ENCODE measurements around the gene ATOSB. TPM values are rescaled to one million over a fixed set of nuclear protein-coding genes. Genes with fewer than 3 reads are reported as not detected.

Gene ATOSB
- total and polyA plus RNA-seq, 4 donors, result 2.8 to 29.8 (median 5.6) TPM

GRCh38 chr9:35085078-35085477, 30.6 kb downstream of the ATOSB start:
- no peak overlapping the region for H3K4me3 ChIP-seq (ENCODE audit: low read depth in 1 of 3, low read length in 3 of 3)
- no peak for DNase-seq (ENCODE audit: low spot score)
- 84% methylated on average over 2 of the region's 2 CpGs for WGBS
- H3K4me1 ChIP-seq (ENCODE audit: control insufficient read depth in 4 of 4, insufficient read depth in 4 of 4, low read length in 3 of 4), result peaks cover 0 to 5% (median 3%) of the 10 kb centered on the region in 4 donors
- no peaks in the 10 kb centered on the region for H3K27me3 ChIP-seq (ENCODE audit: control insufficient read depth in 4 of 4, insufficient read depth in 4 of 4, low read length in 3 of 4)
- TF ChIP-seq FOXA2 (IDR thresholded peaks at IDR 0.05) (no peak), REST (IDR thresholded peaks at IDR 0.05) (no peak), HNF4A (conservative IDR thresholded peaks at IDR 0.05) (no peak), ZBTB33 (IDR thresholded peaks at IDR 0.05) (no peak), GABPA (IDR thresholded peaks at IDR 0.05 in 1 of 2, conservative IDR thresholded peaks at IDR 0.05 in 1 of 2) (no peak), RAD21 (IDR thresholded peaks at IDR 0.05) (no peak), FOXA1 (IDR thresholded peaks at IDR 0.05) (no peak), NR2F2 (IDR thresholded peaks at IDR 0.05) (no peak), EGR1 (IDR thresholded peaks at IDR 0.05; ENCODE audit: low read depth in 2 of 2) (no peak), JUND (IDR thresholded peaks at IDR 0.05) (no peak), TAF1 (conservative IDR thresholded peaks at IDR 0.05) (no peak), SP1 (IDR thresholded peaks at IDR 0.05) (no peak), YY1 (IDR thresholded peaks at IDR 0.05) (no peak), ATF3 (IDR thresholded peaks at IDR 0.05) (no peak), HNF4G (IDR thresholded peaks at IDR 0.05) (no peak)
- no peaks in the 10 kb centered on the region for H3K9me3 ChIP-seq (ENCODE audit: control insufficient read depth in 4 of 4, low read length in 3 of 4)
- H3K9ac ChIP-seq (ENCODE audit: low read depth in 1 of 2, low read length in 2 of 2), result no peak overlapping the region
- no peak overlapping the region for H3K27ac ChIP-seq (ENCODE audit: low read depth in 1 of 2, low read length in 2 of 2)
- H3K36me3 ChIP-seq (ENCODE audit: control insufficient read depth in 4 of 4, insufficient read depth in 3 of 4, low read depth in 1 of 4, low read length in 3 of 4), result peaks cover 2 to 28% (median 15%) of the 10 kb centered on the region in 4 donors

GRCh38 chr9:35079426-35080341, 36.0 kb downstream of the ATOSB start, which contains the start of gene FANCG:
Gene FANCG, minus strand, starts transcription at chr9:35079942. Its CDS starts 418 bp downstream, at chr9:35079524.
- Histone ChIP-seq H3K27me3 (ENCODE audit: control insufficient read depth in 4 of 4, insufficient read depth in 4 of 4, low read length in 3 of 4) (no peaks in the 10 kb centered on the region), H3K27ac (ENCODE audit: low read depth in 1 of 2, low read length in 2 of 2) (peak within 1 kb of the TSS; percentile 32 to 75), H3K4me3 (ENCODE audit: low read depth in 1 of 3, low read length in 3 of 3) (peak within 1 kb of the TSS; percentile 88 to 95 (median 95)), H3K9me3 (ENCODE audit: control insufficient read depth in 4 of 4, low read length in 3 of 4) (no peaks in the 10 kb centered on the region), H3K36me3 (ENCODE audit: control insufficient read depth in 4 of 4, insufficient read depth in 3 of 4, low read depth in 1 of 4, low read length in 3 of 4) (peaks cover 0 to 5% (median 0%) of the 10 kb centered on the region in 4 donors), H3K4me1 (ENCODE audit: control insufficient read depth in 4 of 4, insufficient read depth in 4 of 4, low read length in 3 of 4) (peaks cover 2 to 17% (median 14%) of the 10 kb centered on the region in 4 donors), H3K9ac (ENCODE audit: low read depth in 1 of 2, low read length in 2 of 2) (peak within 1 kb of the TSS; percentile 4 to 8)
- under 1% methylated on average over 67 of the region's 67 CpGs for WGBS
- DNase-seq (ENCODE audit: low spot score), result peak; percentile 86
- TF ChIP-seq NR2F2 (IDR thresholded peaks at IDR 0.05), result no peak
- TF ChIP-seq JUND (IDR thresholded peaks at IDR 0.05), result no peak
- no peak for TF ChIP-seq FOXA1 (IDR thresholded peaks at IDR 0.05)
- TF ChIP-seq REST (IDR thresholded peaks at IDR 0.05), result peak; percentile 19
- peak; percentile 88 for TF ChIP-seq YY1 (IDR thresholded peaks at IDR 0.05)
- TF ChIP-seq TAF1 (conservative IDR thresholded peaks at IDR 0.05), result no peak
- TF ChIP-seq HNF4A (conservative IDR thresholded peaks at IDR 0.05), result peak in 1 of 2 donors; percentile 15
- TF ChIP-seq RXRA (IDR thresholded peaks at IDR 0.05), result peak; percentile 20 to 38
- TF ChIP-seq ZBTB33 (IDR thresholded peaks at IDR 0.05), result peak; percentile 79
- TF ChIP-seq SP1 (IDR thresholded peaks at IDR 0.05), result peak; percentile 53

All from liver (tissue), 9 donors.